GM19328 (cell line): Measurements from ENCODE around the gene SHROOM2.

ENCODE experiments used
- ATAC-seq: cut with Tn5 transposase; IDR thresholded peaks from one replicate; pipeline ENCODE4 v1.9.1; 2021; ENCODE audit warnings: mild to moderate bottlenecking, moderate library complexity; ENCODE audit not compliant: unreplicated experiment

The SHROOM2 gene

GRCh38 chrX:9890681-9891091 is 104.5 kb downstream of the SHROOM2 start:
- ATAC-seq, result no peak

GRCh38 chrX:9895225-9895912 is 109.1 kb downstream of the SHROOM2 start:
- ATAC-seq, result no peak

- ATAC-seq, result no peak
Observed at GRCh38 chrX:9897761-9898161, 111.5 kb downstream of the SHROOM2 start.

GRCh38 chrX:9899640-9900111 is 113.4 kb downstream of the SHROOM2 start:
- no peak for ATAC-seq

GRCh38 chrX:9902656-9903055 is 116.4 kb downstream of the SHROOM2 start:
- no peak for ATAC-seq

- no peak for ATAC-seq
Observed at GRCh38 chrX:9903146-9903545, 116.9 kb downstream of the SHROOM2 start.

GRCh38 chrX:9905288-9905687 is 119.1 kb downstream of the SHROOM2 start:
- ATAC-seq, result no peak

GRCh38 chrX:9905721-9906120 is 119.5 kb downstream of the SHROOM2 start:
- no peak for ATAC-seq

GRCh38 chrX:9906919-9907318 is 120.7 kb downstream of the SHROOM2 start:
- no peak for ATAC-seq

GRCh38 chrX:9907645-9908387 is 121.6 kb downstream of the SHROOM2 start:
- ATAC-seq, result no peak

- no peak for ATAC-seq
Observed at GRCh38 chrX:9909254-9909653, 123.0 kb downstream of the SHROOM2 start.

GRCh38 chrX:9911487-9911886 is 125.3 kb downstream of the SHROOM2 start:
- ATAC-seq, result no peak

- ATAC-seq, result no peak
Observed at GRCh38 chrX:9912351-9913145, 126.3 kb downstream of the SHROOM2 start.

- ATAC-seq, result no peak
Observed at GRCh38 chrX:9913146-9913433, 126.9 kb downstream of the SHROOM2 start.

GRCh38 chrX:9917861-9918260 is 131.6 kb downstream of the SHROOM2 start:
- no peak for ATAC-seq

- no peak for ATAC-seq
Observed at GRCh38 chrX:9919632-9920172, 133.5 kb downstream of the SHROOM2 start.

- no peak for ATAC-seq
Observed at GRCh38 chrX:9921407-9921806, 135.2 kb downstream of the SHROOM2 start.

- ATAC-seq, result no peak
Observed at GRCh38 chrX:9923357-9923756, 137.1 kb downstream of the SHROOM2 start.

- ATAC-seq, result no peak
Observed at GRCh38 chrX:9926002-9926401, 139.8 kb downstream of the SHROOM2 start.

- ATAC-seq, result no peak
Observed at GRCh38 chrX:9927698-9928482, 141.7 kb downstream of the SHROOM2 start.

- ATAC-seq, result no peak
Observed at GRCh38 chrX:9935436-9935835, 149.2 kb downstream of the SHROOM2 start.
